SU-DHL-6 (cell line): ENCODE data around the gene TCF12.

Source experiments
- H2AFZ ChIP-seq: fragments of 200-600 bp; sonication (generic); 2 replicates; pipeline ENCODE4 v1.6.1; 2014; ENCODE audit warnings: low read depth, mild to moderate bottlenecking, moderate library complexity, mixed read lengths, antibody characterized with exemption, low read length; ENCODE audit not compliant: severe bottlenecking
- H3F3A ChIP-seq: fragments of 200-600 bp; shearing (Covaris generic); 2 replicates; pipeline ENCODE4 v1.6.0; 2016; ENCODE audit warnings: antibody characterized with exemption, mild to moderate bottlenecking; ENCODE audit not compliant: insufficient read depth
- H3K27ac ChIP-seq: fragments of 200-600 bp; sonication (generic); 2 replicates; pipeline ENCODE4 v1.5.1; 2016; ENCODE audit warnings: low read depth, mild to moderate bottlenecking, low read length, moderate library complexity, mixed read lengths
- H3K27me3 ChIP-seq: fragments of 200-600 bp; sonication (generic), shearing (Covaris generic); 2 replicates; pipeline ENCODE4 v1.6.0; 2014; ENCODE audit warnings: mild to moderate bottlenecking, low read length
- H3K36me3 ChIP-seq: fragments of 200-600 bp; sonication (generic); 2 replicates; pipeline ENCODE4 v1.6.1; 2014; ENCODE audit warnings: mild to moderate bottlenecking, low read length, mixed read lengths
- H3K4me2 ChIP-seq: fragments of 300-600, 200-600 bp; shearing (Covaris generic), sonication (generic); 2 replicates; pipeline ENCODE4 v1.6.0; 2014; ENCODE audit warnings: low read length, low read depth, mild to moderate bottlenecking; ENCODE audit not compliant: poor library complexity, severe bottlenecking
- H3K4me3 ChIP-seq: fragments of 200-600 bp; sonication (generic); 2 replicates; pipeline ENCODE4 v1.5.1; 2014; ENCODE audit warnings: antibody characterized with exemption, low read length, mild to moderate bottlenecking, mixed read lengths; ENCODE audit not compliant: insufficient read depth, poor library complexity, severe bottlenecking
- H3K79me2 ChIP-seq: fragments of 200-600 bp; sonication (generic); 2 replicates; pipeline ENCODE4 v1.6.1; 2014; ENCODE audit warnings: mild to moderate bottlenecking, low read length, moderate library complexity; ENCODE audit not compliant: insufficient read depth
- H3K9ac ChIP-seq: fragments of 200-600 bp; sonication (generic); 2 replicates; pipeline ENCODE4 v1.7.0; 2014; ENCODE audit warnings: mild to moderate bottlenecking, low read length
- H3K9me2 ChIP-seq: fragments of 200-600 bp; sonication (generic); replicated peaks from 2 replicates; pipeline ENCODE4 v1.6.1; 2014; ENCODE audit warnings: low read length; ENCODE audit not compliant: insufficient read depth
- H3K9me3 ChIP-seq: fragments of 200-600 bp; sonication (generic); 2 replicates; pipeline ENCODE4 v1.6.1; 2014; ENCODE audit warnings: low read length, mixed read lengths; ENCODE audit not compliant: insufficient read depth
- H4K20me1 ChIP-seq: fragments of 200-600 bp; sonication (generic); 2 replicates; pipeline ENCODE4 v1.6.1; 2014; ENCODE audit warnings: low read depth, mild to moderate bottlenecking, antibody characterized with exemption, low read length, moderate library complexity, mixed read lengths
- EZH2phosphoT487 ChIP-seq: fragments of 200-600 bp; sonication (generic), shearing (Covaris generic); conservative IDR thresholded peaks from 2 replicates; pipeline ENCODE4 v1.6.1; 2018; ENCODE audit warnings: mild to moderate bottlenecking, antibody characterized with exemption, low read length, moderate library complexity, mixed read lengths
- TF ChIP-seq, protein P1 (sequence below): fragments of 200-600 bp; sonication (generic); IDR thresholded peaks from one replicate; pipeline ENCODE4 v1.5.1; 2017; ENCODE audit warnings: antibody characterized with exemption, mild to moderate bottlenecking, low read length, moderate library complexity; ENCODE audit not compliant: insufficient read depth, poor library complexity, severe bottlenecking

The TCF12 gene

GRCh38 chr15:57031605-57032004 lies 113.2 kb downstream of the TCF12 start:
- Histone ChIP-seq H3K4me3 (no peak overlapping the region), H3K79me2 (peaks cover 30% of the 10 kb centered on the region), H3F3A (no peaks in the 10 kb centered on the region), H4K20me1 (peaks cover 5% of the 10 kb centered on the region; the same call in 1 of the 2 replicates), H3K9me2 (no peaks in the 10 kb centered on the region), H2AFZ (no peak overlapping the region), H3K36me3 (no peaks in the 10 kb centered on the region), H3K27me3 (no peaks in the 10 kb centered on the region), H3K27ac (no peak overlapping the region), H3K9me3 (no peaks in the 10 kb centered on the region), H3K9ac (no peak overlapping the region), H3K4me2 (no peak overlapping the region)
- no peak for TF ChIP-seq EZH2phosphoT487
- TF ChIP-seq, protein P1, sequence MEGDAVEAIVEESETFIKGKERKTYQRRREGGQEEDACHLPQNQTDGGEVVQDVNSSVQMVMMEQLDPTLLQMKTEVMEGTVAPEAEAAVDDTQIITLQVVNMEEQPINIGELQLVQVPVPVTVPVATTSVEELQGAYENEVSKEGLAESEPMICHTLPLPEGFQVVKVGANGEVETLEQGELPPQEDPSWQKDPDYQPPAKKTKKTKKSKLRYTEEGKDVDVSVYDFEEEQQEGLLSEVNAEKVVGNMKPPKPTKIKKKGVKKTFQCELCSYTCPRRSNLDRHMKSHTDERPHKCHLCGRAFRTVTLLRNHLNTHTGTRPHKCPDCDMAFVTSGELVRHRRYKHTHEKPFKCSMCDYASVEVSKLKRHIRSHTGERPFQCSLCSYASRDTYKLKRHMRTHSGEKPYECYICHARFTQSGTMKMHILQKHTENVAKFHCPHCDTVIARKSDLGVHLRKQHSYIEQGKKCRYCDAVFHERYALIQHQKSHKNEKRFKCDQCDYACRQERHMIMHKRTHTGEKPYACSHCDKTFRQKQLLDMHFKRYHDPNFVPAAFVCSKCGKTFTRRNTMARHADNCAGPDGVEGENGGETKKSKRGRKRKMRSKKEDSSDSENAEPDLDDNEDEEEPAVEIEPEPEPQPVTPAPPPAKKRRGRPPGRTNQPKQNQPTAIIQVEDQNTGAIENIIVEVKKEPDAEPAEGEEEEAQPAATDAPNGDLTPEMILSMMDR: no peak

- H3K27ac ChIP-seq: no peak overlapping the region
- H3K9ac ChIP-seq: no peak overlapping the region
- no peak overlapping the region for H3K4me2 ChIP-seq
- H3K9me2 ChIP-seq: no peaks in the 10 kb centered on the region
- peaks cover 5% of the 10 kb centered on the region; the same call in 1 of the 2 replicates for H4K20me1 ChIP-seq
- H3F3A ChIP-seq: no peaks in the 10 kb centered on the region
- H3K79me2 ChIP-seq: peaks cover 26% of the 10 kb centered on the region
- no peaks in the 10 kb centered on the region for H3K9me3 ChIP-seq
- TF ChIP-seq, protein P1: no peak
- no peak for TF ChIP-seq EZH2phosphoT487
- H3K27me3 ChIP-seq: no peaks in the 10 kb centered on the region
- H3K4me3 ChIP-seq: no peak overlapping the region
- H3K36me3 ChIP-seq: no peaks in the 10 kb centered on the region
- H2AFZ ChIP-seq: no peak overlapping the region
Measured at GRCh38 chr15:57032338-57032737, 113.9 kb downstream of the TCF12 start.

DNA sequence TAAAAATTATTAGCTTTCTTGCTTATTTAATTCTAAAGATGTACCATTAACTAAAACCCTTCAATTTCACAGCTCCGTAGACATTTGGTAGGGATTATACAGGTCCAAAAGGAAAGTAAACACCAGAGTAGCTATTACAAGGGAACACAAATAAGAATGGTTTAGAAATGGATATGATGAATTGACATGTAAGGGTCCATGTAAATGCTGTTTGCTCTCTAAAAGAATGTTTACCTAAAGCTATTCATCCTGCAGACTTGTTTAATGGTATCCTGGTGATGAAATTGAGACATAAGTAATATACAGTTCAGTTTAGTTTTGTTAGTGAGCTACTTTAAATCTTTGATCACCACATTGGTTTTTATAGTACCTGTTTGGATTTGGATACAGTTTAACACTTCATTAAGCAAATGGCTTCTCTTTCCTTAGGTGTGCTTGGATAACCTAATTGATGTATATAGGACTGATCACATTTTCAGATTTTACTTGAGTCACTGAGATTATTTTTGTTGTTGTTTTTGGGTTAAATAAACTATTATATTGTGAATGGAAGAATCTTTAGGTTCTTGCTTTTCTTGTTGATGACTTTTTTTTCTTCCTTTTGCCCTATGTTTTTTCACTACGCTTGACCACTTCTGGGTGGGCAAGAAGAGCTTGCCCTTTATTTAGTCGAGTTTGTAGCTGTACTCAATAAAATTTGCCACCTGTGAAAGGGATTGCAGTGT lies 115.4 kb downstream of the TCF12 start:
- H4K20me1 ChIP-seq: peaks cover 5% of the 10 kb centered on the region; the same call in 1 of the 2 replicates
- H3K9me2 ChIP-seq: no peaks in the 10 kb centered on the region
- H3K4me3 ChIP-seq: no peak overlapping the region
- H3K36me3 ChIP-seq: no peaks in the 10 kb centered on the region
- H3K9ac ChIP-seq: no peak overlapping the region
- no peak overlapping the region for H3K27ac ChIP-seq
- no peaks in the 10 kb centered on the region for H3K9me3 ChIP-seq
- H3K79me2 ChIP-seq: peaks cover 23% of the 10 kb centered on the region
- no peaks in the 10 kb centered on the region for H3K27me3 ChIP-seq
- no peak overlapping the region for H2AFZ ChIP-seq
- no peaks in the 10 kb centered on the region for H3F3A ChIP-seq
- H3K4me2 ChIP-seq: no peak overlapping the region
- no peak for TF ChIP-seq EZH2phosphoT487
- TF ChIP-seq, protein P1: no peak
